GM19324 (cell line): Measurements from ENCODE around the gene ANKRD11.
"Not testable (repeated sequence)": the region's sequence is repeated elsewhere in the genome, so short reads cannot be mapped to it uniquely, and the experiment has no call there.

Experiments
- ATAC-seq: cut with Tn5 transposase; IDR thresholded peaks from one replicate; pipeline ENCODE4 v1.9.1; 2021; ENCODE audit warnings: mild to moderate bottlenecking, moderate library complexity; ENCODE audit not compliant: unreplicated experiment, low FRiP score

The ANKRD11 gene

GRCh38 chr16:89482150-89482816 lies 8.1 kb downstream of the ANKRD11 start:
- no peak for ATAC-seq

GRCh38 chr16:89481356-89481955 lies 8.9 kb downstream of the ANKRD11 start:
- ATAC-seq = no peak

GRCh38 chr16:89478576-89479221 lies 11.7 kb downstream of the ANKRD11 start:
- no peak for ATAC-seq

- ATAC-seq = no peak
Measured at GRCh38 chr16:89476811-89477261, 13.5 kb downstream of the ANKRD11 start.

GRCh38 chr16:89476379-89476778 lies 14.0 kb downstream of the ANKRD11 start:
- ATAC-seq = no peak

GRCh38 chr16:89475144-89475543 lies 15.2 kb downstream of the ANKRD11 start:
- no peak for ATAC-seq

GRCh38 chr16:89473791-89474414 lies 16.5 kb downstream of the ANKRD11 start:
- no peak for ATAC-seq

- no peak for ATAC-seq
Measured at GRCh38 chr16:89473136-89473712, 17.1 kb downstream of the ANKRD11 start.

- no peak for ATAC-seq
Measured at GRCh38 chr16:89472711-89473075, 17.7 kb downstream of the ANKRD11 start.

GRCh38 chr16:89467382-89467781 lies 23.0 kb downstream of the ANKRD11 start:
- ATAC-seq = no peak

GRCh38 chr16:89466920-89467319 lies 23.4 kb downstream of the ANKRD11 start:
- no peak for ATAC-seq

GRCh38 chr16:89463312-89463711 lies 27.0 kb downstream of the ANKRD11 start:
- not testable (repeated sequence) for ATAC-seq

GRCh38 chr16:89462639-89463038 lies 27.7 kb downstream of the ANKRD11 start:
- not testable (repeated sequence) for ATAC-seq

- ATAC-seq = not testable (repeated sequence)
Measured at GRCh38 chr16:89461890-89462289, 28.5 kb downstream of the ANKRD11 start.

- ATAC-seq = no peak
Measured at GRCh38 chr16:89460556-89460955, 29.8 kb downstream of the ANKRD11 start.

GRCh38 chr16:89458967-89459366 lies 31.4 kb downstream of the ANKRD11 start:
- ATAC-seq = no peak

- ATAC-seq = no peak
Measured at GRCh38 chr16:89458551-89458950, 31.8 kb downstream of the ANKRD11 start.

- ATAC-seq = no peak
Measured at GRCh38 chr16:89456419-89456959, 33.9 kb downstream of the ANKRD11 start.

GRCh38 chr16:89455692-89456091 lies 34.7 kb downstream of the ANKRD11 start:
- ATAC-seq = no peak

- no peak for ATAC-seq
Measured at GRCh38 chr16:89455178-89455577, 35.2 kb downstream of the ANKRD11 start.
